HS-5 (cell line): ENCODE measurements around the gene RNF187.

ENCODE experiments used
- DNase-seq: peaks from one replicate; pipeline ENCODE4 v3.0.0-alpha.2; 2012; ENCODE audit warnings: low read depth

RNF187 gene

GRCh38 chr1:228544021-228544850, 57.1 kb downstream of the RNF187 start:
- DNase-seq = no peak

DNA sequence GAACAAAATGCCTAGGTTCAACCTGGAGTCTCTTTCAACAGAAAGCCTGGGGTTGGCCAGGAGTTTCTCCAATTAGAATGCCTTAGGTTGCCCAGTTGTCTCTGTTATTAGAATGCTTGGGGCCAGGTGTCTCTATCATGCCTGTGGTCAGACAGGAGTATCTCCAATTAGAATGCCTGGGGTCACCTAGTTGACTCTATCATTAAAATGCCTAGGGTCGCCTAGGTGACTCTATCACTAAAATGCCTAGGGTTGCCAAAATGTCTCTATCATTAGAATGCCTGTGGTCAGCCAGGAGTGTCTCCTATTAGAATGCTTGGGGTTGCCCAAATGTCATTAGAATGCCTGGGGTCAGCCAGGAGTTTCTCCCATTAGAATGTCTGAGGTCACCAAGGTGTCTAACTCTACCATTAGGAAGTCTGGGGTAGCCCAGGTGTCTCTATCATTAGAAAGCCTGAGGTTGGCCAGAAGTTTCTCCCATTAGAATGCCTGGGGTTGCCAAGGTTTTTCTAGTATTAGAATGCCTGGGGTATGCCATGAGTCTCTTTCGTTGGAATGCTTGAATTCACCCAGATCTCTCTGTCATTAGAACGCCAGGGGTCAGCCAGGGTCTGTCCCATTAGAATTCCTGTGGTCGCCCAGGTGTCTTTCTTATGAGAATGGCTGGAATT, 57.9 kb downstream of the RNF187 start:
- no peak for DNase-seq
